ENCODE data around the gene POLR2E. TPM values are rescaled to one million over a fixed set of nuclear protein-coding genes. Genes with fewer than 3 reads are reported as not detected.

The POLR2E gene
- total and polyA plus RNA-seq, 9 of the 15 experiments (the other 6 are each of a cell fraction or from before 2014, with no cell fraction given): 3.4 to 413 (median 244) TPM

DNA sequence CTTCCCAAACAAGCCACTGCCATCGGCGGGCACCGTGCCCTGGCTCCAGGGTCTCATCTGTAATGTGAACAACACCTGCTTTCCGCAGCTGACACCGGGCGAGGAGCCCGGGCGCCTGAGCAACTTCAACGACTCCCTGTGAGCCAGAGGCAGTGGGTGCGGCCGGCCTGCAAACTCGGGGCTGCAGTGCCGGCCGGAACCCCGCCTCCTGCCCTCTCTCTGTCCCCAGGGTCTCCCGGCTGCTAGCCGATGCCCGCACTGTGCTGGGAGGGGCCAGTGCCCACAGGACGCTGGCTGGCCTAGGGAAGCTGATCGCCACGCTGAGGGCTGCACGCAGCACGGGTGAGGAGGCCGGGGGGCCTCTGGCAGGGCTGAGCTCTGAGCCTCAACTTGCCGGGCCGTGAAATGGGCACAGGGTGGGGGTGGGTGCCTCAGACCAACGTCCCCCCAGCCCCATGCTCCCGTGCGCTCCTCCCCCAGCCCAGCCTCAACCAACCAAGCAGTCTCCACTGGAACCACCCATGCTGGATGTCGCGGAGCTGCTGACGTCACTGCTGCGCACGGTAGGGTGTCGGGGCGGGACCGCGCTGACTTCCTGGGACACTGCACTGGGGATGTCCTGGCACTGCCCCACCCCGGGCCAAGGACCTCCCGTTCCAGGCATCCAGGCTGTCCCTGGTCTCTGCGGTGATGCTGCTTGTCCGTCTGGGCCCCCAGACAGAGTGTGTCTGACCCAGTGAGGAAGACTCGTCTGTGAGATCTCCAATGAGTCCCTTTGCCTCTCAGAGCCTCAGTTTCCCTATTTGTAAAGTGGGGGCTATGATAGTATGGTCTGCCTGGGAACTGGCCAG lies 53.1 kb downstream of the POLR2E start (continued):
- TF ChIP-seq JUND (IDR thresholded peaks at IDR 0.05; ENCODE audit: borderline replicate concordance, low read depth, low read length): peak; percentile 77
- TF ChIP-seq JUND (tag; IDR thresholded peaks at IDR 0.05; ENCODE audit: borderline replicate concordance, low read depth, low read length): peak; percentile 62; the same call in 1 of the 3 replicates
- TF ChIP-seq PHTF2 (CRISPR knock-in tag; IDR thresholded peaks at IDR 0.05): no peak
- peak; percentile 75 for TF ChIP-seq SIN3B (IDR thresholded peaks at IDR 0.05; ENCODE audit: low read depth)
- TF ChIP-seq ZNF79 (CRISPR knock-in tag; IDR thresholded peaks at IDR 0.05; ENCODE audit: low read depth): no peak
- TF ChIP-seq MEF2A (IDR thresholded peaks at IDR 0.05; ENCODE audit: control insufficient read depth, low read depth, low read length): no peak
- no peak for TF ChIP-seq CBX5 (IDR thresholded peaks at IDR 0.05; ENCODE audit: borderline replicate concordance, low read depth)
- no peak for TF ChIP-seq ZNF280A (IDR thresholded peaks at IDR 0.05; ENCODE audit: low read depth, partially characterized antibody)
- TF ChIP-seq MCM3 (IDR thresholded peaks at IDR 0.05): no peak
- TF ChIP-seq PTBP1 (IDR thresholded peaks at IDR 0.05; ENCODE audit: low read depth, low read length): no peak; the same call in 1 of the 2 replicates
- TF ChIP-seq HDAC1 (IDR thresholded peaks at IDR 0.05): peak; percentile 17 to 92; a peak in 3 of 4 replicates
- no peak for TF ChIP-seq YY1 (IDR thresholded peaks at IDR 0.05; ENCODE audit: borderline replicate concordance in 1 of 3, control insufficient read depth in 1 of 3, extremely low read depth in 1 of 3, insufficient read depth in 3 of 3, insufficient read length in 1 of 3, insufficient replicate concordance in 2 of 3, low read depth in 1 of 3, low read length in 2 of 3)
- TF ChIP-seq ZBTB34 (CRISPR knock-in tag; IDR thresholded peaks at IDR 0.05): no peak
- TF ChIP-seq SAFB2 (IDR thresholded peaks at IDR 0.05; ENCODE audit: borderline replicate concordance, low read depth, low read length, severe bottlenecking): no peak
- peak; percentile 47 for TF ChIP-seq PCBP1 (IDR thresholded peaks at IDR 0.05; ENCODE audit: low read depth, low read length, poor library complexity, severe bottlenecking)
- TF ChIP-seq ZBTB1 (CRISPR knock-in tag; IDR thresholded peaks at IDR 0.05; ENCODE audit: borderline replicate concordance, low read depth): no peak
- no peak for TF ChIP-seq CSDE1 (IDR thresholded peaks at IDR 0.05)
- TF ChIP-seq HDAC3 (IDR thresholded peaks at IDR 0.05; ENCODE audit: borderline replicate concordance, partially characterized antibody): no peak
- peak; percentile 48 for TF ChIP-seq CCNT2 (IDR thresholded peaks at IDR 0.05; ENCODE audit: borderline replicate concordance, extremely low read depth, insufficient read length, low read depth, low read length)
- TF ChIP-seq, protein P1, sequence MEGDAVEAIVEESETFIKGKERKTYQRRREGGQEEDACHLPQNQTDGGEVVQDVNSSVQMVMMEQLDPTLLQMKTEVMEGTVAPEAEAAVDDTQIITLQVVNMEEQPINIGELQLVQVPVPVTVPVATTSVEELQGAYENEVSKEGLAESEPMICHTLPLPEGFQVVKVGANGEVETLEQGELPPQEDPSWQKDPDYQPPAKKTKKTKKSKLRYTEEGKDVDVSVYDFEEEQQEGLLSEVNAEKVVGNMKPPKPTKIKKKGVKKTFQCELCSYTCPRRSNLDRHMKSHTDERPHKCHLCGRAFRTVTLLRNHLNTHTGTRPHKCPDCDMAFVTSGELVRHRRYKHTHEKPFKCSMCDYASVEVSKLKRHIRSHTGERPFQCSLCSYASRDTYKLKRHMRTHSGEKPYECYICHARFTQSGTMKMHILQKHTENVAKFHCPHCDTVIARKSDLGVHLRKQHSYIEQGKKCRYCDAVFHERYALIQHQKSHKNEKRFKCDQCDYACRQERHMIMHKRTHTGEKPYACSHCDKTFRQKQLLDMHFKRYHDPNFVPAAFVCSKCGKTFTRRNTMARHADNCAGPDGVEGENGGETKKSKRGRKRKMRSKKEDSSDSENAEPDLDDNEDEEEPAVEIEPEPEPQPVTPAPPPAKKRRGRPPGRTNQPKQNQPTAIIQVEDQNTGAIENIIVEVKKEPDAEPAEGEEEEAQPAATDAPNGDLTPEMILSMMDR (IDR thresholded peaks at IDR 0.05 in 2 of 3, conservative IDR thresholded peaks at IDR 0.05 in 1 of 3; ENCODE audit: insufficient read depth in 2 of 3, low read depth in 1 of 3, low read length in 3 of 3): no peak

All from K562 (cell line).